Rectal smooth muscle tissue (tissue), 1 donor: Measurements from ENCODE around the gene NUDT4.

Experiments
- H3K27ac ChIP-seq: one replicate; pipeline ENCODE4 v1.7.0; 2013; ENCODE audit warnings: low read depth, low read length, inconsistent platforms
- H3K27me3 ChIP-seq: one replicate; pipeline ENCODE4 v1.7.0; 2013; ENCODE audit warnings: low read length; ENCODE audit not compliant: control insufficient read depth, insufficient read depth
- H3K36me3 ChIP-seq: one replicate; pipeline ENCODE4 v1.7.0; 2013; ENCODE audit warnings: low read length; ENCODE audit not compliant: control insufficient read depth, insufficient read depth
- H3K4me1 ChIP-seq: one replicate; pipeline ENCODE4 v1.7.0; 2013; ENCODE audit warnings: low read length; ENCODE audit not compliant: control insufficient read depth, insufficient read depth
- H3K4me3 ChIP-seq: one replicate; pipeline ENCODE4 v1.7.0; 2013; ENCODE audit warnings: low read length
- H3K9ac ChIP-seq: one replicate; pipeline ENCODE4 v1.7.0; 2013; ENCODE audit warnings: low read length

NUDT4 gene

GRCh38 chr12:93377252-93378195 lies at the start of gene NUDT4:
Gene NUDT4, plus strand, starts transcription at chr12:93377925. Its CDS starts 398 bp downstream, at chr12:93378323.
- Histone ChIP-seq H3K36me3 (peaks cover 3% of the 10 kb centered on the region), H3K4me3 (peak within 1 kb of the TSS; percentile 99), H3K4me1 (peaks cover 6% of the 10 kb centered on the region), H3K9ac (peak within 1 kb of the TSS; percentile 92), H3K27ac (peak within 1 kb of the TSS; percentile 93), H3K27me3 (no peaks in the 10 kb centered on the region)

DNA sequence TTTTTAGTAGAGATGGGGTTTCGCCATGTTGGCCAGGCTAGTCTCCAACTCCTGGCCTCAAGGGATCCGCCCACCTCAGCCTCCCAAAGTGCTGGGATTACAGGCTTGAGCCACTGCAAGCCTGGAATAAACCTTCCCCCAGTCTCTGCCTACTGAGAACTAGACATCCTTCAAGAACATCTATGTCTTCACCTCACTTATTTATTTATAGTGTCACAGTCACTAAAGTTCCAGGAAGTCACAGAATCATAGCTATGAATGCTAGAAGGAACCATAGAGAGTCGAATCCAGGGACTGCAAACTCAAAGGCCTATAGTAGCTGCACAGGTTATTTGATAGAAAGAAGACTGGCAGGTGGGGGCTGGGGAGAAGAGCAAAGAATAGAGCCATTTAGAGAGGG lies 44.7 kb upstream of the NUDT4 start:
- Histone ChIP-seq H3K4me3 (no peak overlapping the region), H3K9ac (no peak overlapping the region), H3K4me1 (no peaks in the 10 kb centered on the region), H3K36me3 (no peaks in the 10 kb centered on the region), H3K27me3 (no peaks in the 10 kb centered on the region), H3K27ac (no peak overlapping the region)

- H3K36me3 ChIP-seq, result no peaks in the 10 kb centered on the region
- no peaks in the 10 kb centered on the region for H3K27me3 ChIP-seq
- no peak overlapping the region for H3K4me3 ChIP-seq
- H3K27ac ChIP-seq, result no peak overlapping the region
- no peaks in the 10 kb centered on the region for H3K4me1 ChIP-seq
- H3K9ac ChIP-seq, result no peak overlapping the region
Measured at GRCh38 chr12:93333828-93334227, 43.9 kb upstream of the NUDT4 start.

GRCh38 chr12:93335603-93336162 lies 42.0 kb upstream of the NUDT4 start:
- Histone ChIP-seq H3K4me3 (no peak overlapping the region), H3K27ac (no peak overlapping the region), H3K36me3 (no peaks in the 10 kb centered on the region), H3K9ac (no peak overlapping the region), H3K4me1 (no peaks in the 10 kb centered on the region), H3K27me3 (no peaks in the 10 kb centered on the region)

- H3K27me3 ChIP-seq, result no peaks in the 10 kb centered on the region
Measured at GRCh38 chr12:93336291-93336741, 41.4 kb upstream of the NUDT4 start.

DNA sequence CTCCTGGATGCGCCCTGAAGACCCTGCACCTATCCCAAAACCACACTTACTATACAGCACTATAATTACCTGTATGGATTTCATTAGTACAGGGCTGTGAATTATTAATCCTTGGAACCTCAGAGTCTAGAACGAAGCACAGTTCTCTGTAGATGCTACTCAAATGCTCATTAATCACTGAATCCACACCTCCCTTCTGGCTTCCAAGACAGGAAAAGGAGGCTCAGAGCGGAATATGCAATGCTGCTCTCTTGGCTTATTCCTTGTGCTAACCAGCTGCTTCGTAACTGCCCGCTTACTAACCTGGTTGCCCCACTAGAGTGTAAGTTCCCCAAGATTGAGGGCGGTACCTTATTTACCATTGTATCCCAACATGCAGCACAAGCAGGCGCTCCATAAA lies 39.1 kb upstream of the NUDT4 start:
- no peak overlapping the region for H3K9ac ChIP-seq
- H3K27ac ChIP-seq, result no peak overlapping the region
- H3K27me3 ChIP-seq, result no peaks in the 10 kb centered on the region

More at GRCh38 chr12:93336291-93336741, 41.4 kb upstream of the NUDT4 start:
- Histone ChIP-seq H3K9ac (no peak overlapping the region), H3K4me3 (no peak overlapping the region), H3K27ac (no peak overlapping the region), H3K36me3 (no peaks in the 10 kb centered on the region), H3K4me1 (no peaks in the 10 kb centered on the region)

GRCh38 chr12:93339695-93340094 lies 38.0 kb upstream of the NUDT4 start:
- Histone ChIP-seq H3K4me3 (no peak overlapping the region), H3K4me1 (no peaks in the 10 kb centered on the region), H3K36me3 (no peaks in the 10 kb centered on the region), H3K9ac (no peak overlapping the region), H3K27me3 (no peaks in the 10 kb centered on the region), H3K27ac (no peak overlapping the region)

More for the DNA sequence above, 39.1 kb upstream of the NUDT4 start:
- no peaks in the 10 kb centered on the region for H3K4me1 ChIP-seq
- H3K36me3 ChIP-seq, result no peaks in the 10 kb centered on the region
- no peak overlapping the region for H3K4me3 ChIP-seq

DNA sequence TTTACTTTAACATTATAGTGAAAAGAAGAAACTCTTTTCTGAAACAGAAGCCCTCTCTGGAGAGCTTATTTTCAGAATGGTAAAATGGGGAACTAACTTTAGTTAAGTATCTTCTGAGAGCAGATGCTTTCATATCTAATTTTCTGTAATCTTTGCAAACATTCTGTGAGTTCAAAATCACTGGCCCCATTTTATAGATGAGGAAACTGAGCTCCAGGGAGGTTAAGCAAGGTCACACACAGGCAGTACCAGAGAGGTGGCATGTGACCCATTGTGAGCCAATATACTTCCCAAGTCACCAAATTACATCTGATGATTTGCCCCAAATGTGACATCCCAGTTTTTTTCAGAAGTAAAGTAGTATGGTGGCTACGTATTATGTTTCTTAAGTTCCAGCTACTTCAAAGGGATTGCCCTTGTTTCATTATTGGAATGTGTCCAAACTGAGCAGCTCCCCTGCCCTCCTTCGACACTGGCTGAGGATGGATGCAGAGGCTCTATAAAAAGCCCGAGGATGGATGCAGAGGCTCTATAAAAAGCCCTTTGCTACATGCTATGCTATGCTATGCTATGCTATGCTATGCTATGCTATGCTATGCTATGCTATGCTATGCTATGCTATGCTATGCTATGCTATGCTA lies 36.2 kb upstream of the NUDT4 start:
- no peaks in the 10 kb centered on the region for H3K27me3 ChIP-seq
- no peak overlapping the region for H3K4me3 ChIP-seq
- H3K9ac ChIP-seq, result no peak overlapping the region
- no peak overlapping the region for H3K27ac ChIP-seq
- H3K4me1 ChIP-seq, result no peaks in the 10 kb centered on the region
- H3K36me3 ChIP-seq, result no peaks in the 10 kb centered on the region

GRCh38 chr12:93347054-93347785 lies 30.5 kb upstream of the NUDT4 start:
- no peak overlapping the region for H3K4me3 ChIP-seq
- H3K27ac ChIP-seq, result no peak overlapping the region
- H3K9ac ChIP-seq, result no peak overlapping the region
- no peaks in the 10 kb centered on the region for H3K4me1 ChIP-seq
- no peaks in the 10 kb centered on the region for H3K36me3 ChIP-seq
- no peaks in the 10 kb centered on the region for H3K27me3 ChIP-seq

DNA sequence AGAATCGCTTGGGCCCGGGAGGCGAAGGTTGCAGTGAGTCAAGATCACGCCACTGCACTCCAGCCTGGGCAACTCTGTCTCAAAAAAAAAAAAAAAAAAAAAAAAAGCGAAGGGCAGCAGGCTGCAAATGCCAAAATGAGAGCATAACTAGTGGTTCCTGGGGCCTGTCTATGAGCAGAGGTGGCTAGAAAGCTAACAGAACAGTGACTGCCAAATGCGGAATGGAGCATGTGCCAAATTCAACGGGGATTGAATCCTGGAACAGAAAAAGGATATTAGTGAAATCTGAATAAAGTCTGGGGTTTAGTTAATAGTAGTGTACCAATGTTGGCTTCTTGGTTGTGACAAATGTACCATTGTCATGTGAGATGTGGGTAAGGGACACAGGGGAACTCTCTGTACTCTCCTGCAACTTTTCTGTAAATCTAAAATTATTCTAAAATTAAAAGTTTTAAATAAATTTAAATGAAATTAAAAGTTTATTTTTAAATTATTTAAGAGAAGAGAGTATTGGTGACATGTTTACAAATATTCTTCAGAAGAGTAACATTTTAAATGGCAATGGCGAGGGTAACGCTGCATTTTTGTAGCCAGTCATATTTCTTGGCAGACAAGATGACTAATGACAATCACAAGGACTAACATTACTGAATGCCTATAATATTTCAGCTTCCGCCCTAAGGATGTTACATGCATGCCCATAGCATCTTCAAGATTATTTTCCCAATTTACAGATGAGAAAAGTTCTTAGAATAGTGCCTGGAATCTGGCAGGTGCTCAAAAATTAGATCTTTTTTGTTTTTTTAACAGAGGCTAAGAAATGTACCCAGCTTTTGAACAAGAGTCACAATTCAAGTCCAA lies 28.9 kb upstream of the NUDT4 start:
- no peak overlapping the region for H3K9ac ChIP-seq
- no peaks in the 10 kb centered on the region for H3K4me1 ChIP-seq
- no peaks in the 10 kb centered on the region for H3K27me3 ChIP-seq
- no peaks in the 10 kb centered on the region for H3K36me3 ChIP-seq
- H3K27ac ChIP-seq, result no peak overlapping the region
- H3K4me3 ChIP-seq, result no peak overlapping the region

DNA sequence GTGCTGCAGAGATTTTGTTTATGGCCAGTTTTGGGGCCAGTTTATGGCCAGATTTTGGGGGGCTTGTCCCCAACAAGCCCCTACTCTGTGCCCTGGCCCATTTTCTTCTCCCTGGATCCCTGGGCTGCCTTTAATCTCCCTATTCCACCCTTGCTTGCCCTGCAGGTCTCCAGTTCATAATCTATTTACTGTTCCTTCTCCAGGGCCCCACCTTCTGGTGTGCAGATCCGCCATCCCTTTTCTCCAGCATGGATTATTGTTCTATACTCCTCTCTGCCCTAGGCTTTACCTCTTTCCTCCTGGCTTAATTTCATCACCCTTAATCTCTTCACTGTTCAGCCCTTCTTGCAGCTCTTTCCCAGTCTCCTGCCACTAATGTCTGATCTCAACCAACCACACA lies 26.0 kb upstream of the NUDT4 start:
- H3K36me3 ChIP-seq, result no peaks in the 10 kb centered on the region
- H3K27ac ChIP-seq, result no peak overlapping the region
- H3K4me3 ChIP-seq, result no peak overlapping the region
- no peak overlapping the region for H3K9ac ChIP-seq
- H3K4me1 ChIP-seq, result no peaks in the 10 kb centered on the region
- H3K27me3 ChIP-seq, result no peaks in the 10 kb centered on the region
